Measurements from ENCODE around the gene IL17RB.

The IL17RB gene

GRCh38 chr3:53846134-53846850 lies at the start of gene IL17RB, which contains the start of gene CHDH:
TSS of gene IL17RB (plus strand) at chr3:53846568. CDS start at chr3:53846589, 21 bp downstream.
TSS of gene CHDH (minus strand) at chr3:53846419. CDS start at chr3:53824008, 22,411 bp downstream.
- DNase-seq (ENCODE audit: low read depth), result no peak

- DNase-seq (ENCODE audit: low read depth), result no peak
These were observed 48.2 kb upstream of the IL17RB start for GRCh38 chr3:53798144-53798543.

GRCh38 chr3:53799338-53799865 lies 47.0 kb upstream of the IL17RB start:
- no peak for DNase-seq (ENCODE audit: low read depth)

- no peak for DNase-seq (ENCODE audit: low read depth)
These were observed 46.1 kb upstream of the IL17RB start for GRCh38 chr3:53800041-53800906.

- no peak for DNase-seq (ENCODE audit: low read depth)
These were observed 45.0 kb upstream of the IL17RB start for GRCh38 chr3:53801319-53801718.

GRCh38 chr3:53802256-53802880 lies 44.0 kb upstream of the IL17RB start:
- no peak for DNase-seq (ENCODE audit: low read depth)

- no peak for DNase-seq (ENCODE audit: low read depth)
These were observed 43.1 kb upstream of the IL17RB start for GRCh38 chr3:53803124-53803815.

GRCh38 chr3:53803816-53804695 lies 42.3 kb upstream of the IL17RB start:
- no peak for DNase-seq (ENCODE audit: low read depth)

- DNase-seq (ENCODE audit: low read depth), result peak; percentile 80
These were observed 41.5 kb upstream of the IL17RB start for GRCh38 chr3:53804697-53805462.

GRCh38 chr3:53805463-53806159 lies 40.8 kb upstream of the IL17RB start:
- DNase-seq (ENCODE audit: low read depth), result no peak

GRCh38 chr3:53806182-53807116 lies 39.9 kb upstream of the IL17RB start:
- peak; percentile 85 for DNase-seq (ENCODE audit: low read depth)

GRCh38 chr3:53807117-53807810 lies 39.1 kb upstream of the IL17RB start:
- no peak for DNase-seq (ENCODE audit: low read depth)

- DNase-seq (ENCODE audit: low read depth), result no peak
These were observed 37.9 kb upstream of the IL17RB start for GRCh38 chr3:53808496-53808895.

GRCh38 chr3:53809267-53809666 lies 37.1 kb upstream of the IL17RB start:
- DNase-seq (ENCODE audit: low read depth), result no peak

GRCh38 chr3:53809764-53810400 lies 36.5 kb upstream of the IL17RB start:
- DNase-seq (ENCODE audit: low read depth), result no peak

GRCh38 chr3:53811143-53811927 lies 35.0 kb upstream of the IL17RB start:
- no peak for DNase-seq (ENCODE audit: low read depth)

Data from GM04503 (cell line).